Retinal pigment epithelial cell (primary cell): ENCODE data around the gene CCDC40.

Experiments
- DNase-seq: peaks from one replicate; pipeline ENCODE4 v3.0.0-alpha.2; 2010; ENCODE audit warnings: low read depth
- H3K4me3 ChIP-seq: 2 replicates; pipeline ENCODE4 v1.5.1; 2011; ENCODE audit warnings: mild to moderate bottlenecking, low read length, control low read depth, moderate library complexity
- TF ChIP-seq, protein P1 (sequence below): conservative IDR thresholded peaks from 2 replicates; pipeline ENCODE4 v1.5.1; 2011; ENCODE audit warnings: low read depth, low read length, control low read depth, inconsistent platforms

Gene CCDC40

GRCh38 chr17:79995696-79996095 is 40.7 kb upstream of the CCDC40 start:
- no peak overlapping the region for H3K4me3 ChIP-seq
- TF ChIP-seq, protein P1, sequence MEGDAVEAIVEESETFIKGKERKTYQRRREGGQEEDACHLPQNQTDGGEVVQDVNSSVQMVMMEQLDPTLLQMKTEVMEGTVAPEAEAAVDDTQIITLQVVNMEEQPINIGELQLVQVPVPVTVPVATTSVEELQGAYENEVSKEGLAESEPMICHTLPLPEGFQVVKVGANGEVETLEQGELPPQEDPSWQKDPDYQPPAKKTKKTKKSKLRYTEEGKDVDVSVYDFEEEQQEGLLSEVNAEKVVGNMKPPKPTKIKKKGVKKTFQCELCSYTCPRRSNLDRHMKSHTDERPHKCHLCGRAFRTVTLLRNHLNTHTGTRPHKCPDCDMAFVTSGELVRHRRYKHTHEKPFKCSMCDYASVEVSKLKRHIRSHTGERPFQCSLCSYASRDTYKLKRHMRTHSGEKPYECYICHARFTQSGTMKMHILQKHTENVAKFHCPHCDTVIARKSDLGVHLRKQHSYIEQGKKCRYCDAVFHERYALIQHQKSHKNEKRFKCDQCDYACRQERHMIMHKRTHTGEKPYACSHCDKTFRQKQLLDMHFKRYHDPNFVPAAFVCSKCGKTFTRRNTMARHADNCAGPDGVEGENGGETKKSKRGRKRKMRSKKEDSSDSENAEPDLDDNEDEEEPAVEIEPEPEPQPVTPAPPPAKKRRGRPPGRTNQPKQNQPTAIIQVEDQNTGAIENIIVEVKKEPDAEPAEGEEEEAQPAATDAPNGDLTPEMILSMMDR: no peak
- DNase-seq: no peak

DNA sequence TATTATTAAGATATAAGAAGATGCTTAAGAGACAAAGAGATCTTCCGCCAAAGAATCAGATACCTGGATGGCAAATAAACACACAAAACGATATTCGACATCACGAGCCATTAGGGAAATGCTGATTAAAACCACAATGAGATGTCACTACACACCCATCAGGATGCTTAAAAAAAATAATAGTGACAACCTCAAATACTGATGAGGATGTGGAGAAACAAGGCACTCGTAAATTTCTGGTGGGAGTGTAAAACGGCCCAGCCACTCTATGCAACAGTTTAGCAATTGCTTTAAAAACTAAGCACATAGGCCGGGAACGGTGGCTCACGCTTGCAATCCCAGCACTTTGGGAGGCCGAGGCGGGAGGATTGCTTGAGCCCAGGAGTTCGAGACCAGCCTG is 40.2 kb upstream of the CCDC40 start:
- no peak for DNase-seq
- no peak overlapping the region for H3K4me3 ChIP-seq

DNA sequence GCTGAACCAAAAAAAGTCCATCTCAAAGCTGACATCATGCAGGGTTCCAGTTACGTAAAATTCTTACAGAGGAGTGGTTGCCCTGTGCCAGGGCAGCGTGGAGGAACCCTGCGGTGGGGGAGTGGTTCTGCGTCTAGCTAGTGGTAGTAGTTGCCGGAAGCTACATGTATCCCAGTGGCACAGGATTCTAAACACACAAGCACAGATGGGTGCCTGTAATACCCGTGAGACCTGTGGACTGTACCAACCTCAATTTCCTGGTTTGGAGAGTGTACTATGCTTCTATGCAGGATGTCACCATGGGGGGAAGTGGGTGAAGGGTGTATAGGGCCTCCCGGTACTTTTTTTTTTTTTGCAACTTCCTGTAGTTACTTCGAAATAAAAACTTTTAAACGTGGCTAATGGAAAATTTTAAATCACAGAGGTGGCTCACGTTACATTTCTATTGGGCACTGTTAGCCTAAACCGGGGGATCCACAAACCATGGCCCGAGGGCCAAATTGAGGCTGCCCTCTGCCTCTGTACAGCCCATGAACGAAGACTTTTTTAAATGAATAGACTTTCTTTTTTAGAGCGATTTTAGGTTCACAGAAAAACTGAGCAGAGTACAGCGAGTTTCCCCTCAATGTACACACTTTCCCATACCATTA is 39.3 kb upstream of the CCDC40 start:
- H3K4me3 ChIP-seq: no peak overlapping the region
- TF ChIP-seq, protein P1: no peak
- no peak for DNase-seq

More for the DNA sequence above, 40.2 kb upstream of the CCDC40 start:
- TF ChIP-seq, protein P1: no peak

GRCh38 chr17:80000136-80000535 is 36.3 kb upstream of the CCDC40 start:
- TF ChIP-seq, protein P1: no peak
- H3K4me3 ChIP-seq: no peak overlapping the region
- no peak for DNase-seq

DNA sequence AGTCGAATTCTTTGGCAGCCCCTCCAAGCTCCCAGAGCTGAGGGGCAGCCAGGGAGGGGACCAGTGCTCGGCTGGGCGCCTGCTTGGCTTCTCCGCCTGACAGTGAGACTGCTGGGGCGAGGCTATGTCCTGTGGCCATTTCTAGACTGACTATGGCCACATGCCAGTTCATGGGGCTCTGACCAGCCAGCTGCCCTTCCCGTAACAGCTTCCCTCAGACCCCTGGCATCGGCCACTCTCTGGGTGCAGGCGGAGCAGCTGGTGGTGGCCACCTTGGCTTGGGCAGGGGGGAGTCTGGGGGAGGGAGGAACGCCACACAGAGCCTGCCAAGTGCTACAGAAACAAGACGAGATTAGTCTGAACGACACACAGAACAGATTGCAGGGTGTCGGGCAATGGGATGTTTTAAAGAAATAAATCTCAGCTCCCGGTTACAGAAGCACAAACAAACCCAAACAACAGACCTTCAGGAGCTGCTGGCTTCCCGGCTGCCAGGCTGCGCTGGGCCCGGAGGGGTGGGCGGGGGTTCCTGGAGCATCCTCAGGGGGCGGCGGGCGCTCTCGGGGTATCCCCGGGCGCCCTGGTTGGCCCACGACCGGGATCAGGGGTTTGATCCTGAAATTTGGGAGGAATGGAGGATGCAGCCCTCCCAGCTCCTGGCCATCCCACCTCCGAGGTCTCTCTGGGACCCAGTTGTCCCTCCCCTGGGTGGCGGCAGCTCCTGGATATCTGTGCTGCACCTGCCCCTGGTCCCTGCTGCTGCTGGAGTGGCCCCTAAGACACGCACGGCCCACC is 35.3 kb upstream of the CCDC40 start:
- DNase-seq: no peak
- no peak overlapping the region for H3K4me3 ChIP-seq
- TF ChIP-seq, protein P1: no peak

GRCh38 chr17:80002070-80002641 is 34.3 kb upstream of the CCDC40 start:
- DNase-seq: no peak
- H3K4me3 ChIP-seq: no peak overlapping the region
- TF ChIP-seq, protein P1: no peak
